Activated CD4-positive, alpha-beta memory T cell treated with anti-CD3 and anti-CD28 coated beads, Interleukin-2, amount 10 ng/mL, durations not matched to agents 7 days and 5 days (primary cell): ENCODE data around the gene DSCAM. TPM values are rescaled to one million over a fixed set of nuclear protein-coding genes. Genes with fewer than 3 reads are reported as not detected.
"Not testable (repeated sequence)": the region's sequence is repeated elsewhere in the genome, so short reads cannot be mapped to it uniquely, and the experiment has no call there.

Source experiments
- CTCF ChIA-PET: fragments of 350-600 bp; sonication (Branson Sonifier 250); formaldehyde crosslinking; loops from one replicate; lab custom pipeline; 2021; ENCODE audit warnings: antibody characterized with exemption, inconsistent platforms; lab: Charles Lee
- POLR2A ChIA-PET: fragments of 350-600 bp; sonication (Branson Sonifier 250); formaldehyde crosslinking; loops from one replicate; lab custom pipeline; 2021; ENCODE audit warnings: antibody characterized with exemption; lab: Charles Lee
- DNase-seq: peaks from one replicate; pipeline ENCODE4 v3.0.0-alpha.2; 2020
- H3K27ac Mint-ChIP-seq: one replicate; pipeline ENCODE4 v1.8.0; 2021; ENCODE audit warnings: mild to moderate bottlenecking, mixed read lengths
- H3K27me3 Mint-ChIP-seq: one replicate; pipeline ENCODE4 v1.8.0; 2021; ENCODE audit warnings: mixed read lengths
- H3K36me3 Mint-ChIP-seq: one replicate; pipeline ENCODE4 v1.8.0; 2021; ENCODE audit warnings: low read depth, mixed read lengths
- H3K4me1 Mint-ChIP-seq: one replicate; pipeline ENCODE4 v1.8.0; 2021; ENCODE audit warnings: mixed read lengths
- H3K4me3 Mint-ChIP-seq: one replicate; pipeline ENCODE4 v1.8.0; 2021; ENCODE audit warnings: mild to moderate bottlenecking, mixed read lengths
- H3K9me3 Mint-ChIP-seq: one replicate; pipeline ENCODE4 v1.8.0; 2021; ENCODE audit warnings: mixed read lengths
- total RNA-seq, 2 experiments: library from RNA; stranded (reverse); gene quantifications; one replicate each; pipeline ENCODE4 v1.2.3, GENCODE V29; 2021

Gene DSCAM
- total RNA-seq = not detected

- H3K27me3 Mint-ChIP-seq = peaks cover 7% of the 10 kb centered on the region
Observed at GRCh38 chr21:40846587-40847411, at the start of gene DSCAM. DSCAM (minus strand) TSS chr21:40847158; CDS start chr21:40846661, 497 bp downstream.

GRCh38 chr21:40895697-40896096 lies 48.7 kb upstream of the DSCAM start:
- H3K27ac Mint-ChIP-seq, H3K27me3 Mint-ChIP-seq, DNase-seq, H3K36me3 Mint-ChIP-seq, POLR2A ChIA-PET, H3K4me3 Mint-ChIP-seq, H3K4me1 Mint-ChIP-seq, CTCF ChIA-PET: not testable (repeated sequence)
- peaks cover 17% of the 10 kb centered on the region for H3K9me3 Mint-ChIP-seq

More at GRCh38 chr21:40846587-40847411, at the start of gene DSCAM:
- Mint-ChIP-seq H3K36me3 (peaks cover 3% of the 10 kb centered on the region), H3K9me3 (no peaks in the 10 kb centered on the region), H3K4me1 (no peaks in the 10 kb centered on the region), H3K4me3 (no peak within 1 kb of the TSS), H3K27ac (no peak within 1 kb of the TSS)
- DNase-seq = no peak
- ChIA-PET POLR2A (no interaction called here), CTCF (no interaction called here)

DNA sequence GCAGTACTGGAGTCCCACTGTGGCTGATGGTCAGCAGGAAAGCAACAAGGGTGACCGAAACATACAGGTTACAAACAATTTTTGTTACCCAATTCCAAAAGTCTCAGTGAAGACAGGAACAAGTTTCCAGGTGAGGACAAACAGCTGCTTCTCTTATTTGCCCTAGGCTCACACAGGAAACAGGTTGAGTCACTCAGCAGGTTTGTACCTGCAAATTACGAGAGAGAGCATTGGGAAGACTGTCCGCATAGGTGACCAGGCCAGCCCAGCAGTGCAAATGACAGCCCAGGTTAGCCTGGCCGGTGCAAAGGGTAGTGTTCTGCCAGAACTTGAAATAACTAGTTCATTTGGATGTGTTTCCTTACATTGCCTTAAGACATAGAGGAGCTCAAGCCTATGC lies 40.0 kb upstream of the DSCAM start:
- Mint-ChIP-seq H3K36me3 (no peaks in the 10 kb centered on the region), H3K4me3 (no peak overlapping the region), H3K27ac (no peak overlapping the region), H3K27me3 (no peaks in the 10 kb centered on the region), H3K9me3 (peaks cover 22% of the 10 kb centered on the region), H3K4me1 (no peaks in the 10 kb centered on the region)
- DNase-seq = no peak
- POLR2A ChIA-PET = no interaction called here
- CTCF ChIA-PET = no interaction called here

DNA sequence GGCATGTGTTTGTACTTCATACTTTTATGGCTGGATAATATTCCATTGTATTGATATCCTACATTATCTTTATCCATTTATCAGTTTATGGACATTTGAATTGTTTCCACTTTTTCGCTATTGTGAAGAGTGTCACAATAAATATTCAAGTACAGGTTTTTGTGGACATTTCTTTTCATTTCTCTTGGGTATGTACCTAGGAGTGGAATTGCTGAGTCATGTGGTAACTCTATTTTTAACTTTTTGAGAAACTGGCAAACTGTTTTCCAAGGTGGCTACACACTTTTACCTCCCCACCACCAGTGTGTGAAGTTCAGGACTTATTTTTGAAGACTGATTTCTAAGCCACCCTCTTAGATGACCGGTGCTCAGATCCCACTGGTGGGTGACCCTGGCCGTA lies 39.0 kb upstream of the DSCAM start:
- Mint-ChIP-seq H3K9me3 (peaks cover 22% of the 10 kb centered on the region), H3K36me3 (no peaks in the 10 kb centered on the region), H3K27ac (no peak overlapping the region), H3K4me1 (no peaks in the 10 kb centered on the region), H3K4me3 (no peak overlapping the region), H3K27me3 (no peaks in the 10 kb centered on the region)
- DNase-seq = no peak
- POLR2A ChIA-PET = no interaction called here
- CTCF ChIA-PET = no interaction called here

DNA sequence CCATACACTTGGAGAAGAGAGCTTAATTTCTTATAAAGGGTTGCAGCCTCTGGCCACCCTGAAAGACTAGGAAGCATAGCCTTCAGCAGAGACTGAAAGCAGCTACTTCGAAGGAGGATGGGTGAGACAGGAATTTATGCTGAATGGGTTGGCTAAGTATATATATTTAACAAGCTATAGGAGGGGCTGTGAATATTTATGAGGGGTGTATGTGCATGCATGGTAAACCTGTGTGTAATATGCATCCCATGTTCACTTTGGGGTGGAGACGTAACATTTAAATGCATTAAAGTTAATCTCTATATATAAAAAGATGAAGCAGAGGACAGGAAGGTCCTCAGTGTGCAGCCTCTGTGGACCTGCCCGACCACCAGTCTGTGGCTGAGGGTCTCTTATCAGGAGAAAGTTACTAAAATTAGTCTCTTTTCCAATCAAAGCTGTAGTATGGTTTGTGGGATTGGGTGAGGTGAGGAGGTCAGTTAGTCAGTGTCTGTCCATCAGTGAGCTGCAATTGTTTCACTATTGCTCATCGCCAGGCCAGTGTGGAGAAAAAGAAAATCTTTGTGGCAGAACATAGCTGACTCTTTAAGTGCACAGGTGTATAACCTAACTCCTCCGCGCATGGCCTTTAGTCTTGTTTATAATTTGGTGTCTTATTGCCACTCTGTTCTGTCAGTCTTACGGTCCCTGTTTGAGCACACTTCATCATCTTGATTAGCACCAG lies 35.4 kb upstream of the DSCAM start:
- H3K36me3 Mint-ChIP-seq = no peaks in the 10 kb centered on the region
- ChIA-PET CTCF (no interaction called here), POLR2A (no interaction called here)
- H3K27me3 Mint-ChIP-seq = no peaks in the 10 kb centered on the region
- no peak for DNase-seq
- no peak overlapping the region for H3K4me3 Mint-ChIP-seq
- H3K9me3 Mint-ChIP-seq = peaks cover 20% of the 10 kb centered on the region
- H3K4me1 Mint-ChIP-seq = no peaks in the 10 kb centered on the region
- no peak overlapping the region for H3K27ac Mint-ChIP-seq

GRCh38 chr21:40881767-40882166 lies 34.8 kb upstream of the DSCAM start:
- Mint-ChIP-seq H3K27ac (no peak overlapping the region), H3K4me1 (no peaks in the 10 kb centered on the region), H3K27me3 (no peaks in the 10 kb centered on the region), H3K4me3 (no peak overlapping the region), H3K9me3 (peaks cover 20% of the 10 kb centered on the region), H3K36me3 (no peaks in the 10 kb centered on the region)
- no peak for DNase-seq
- ChIA-PET CTCF (no interaction called here), POLR2A (no interaction called here)

DNA sequence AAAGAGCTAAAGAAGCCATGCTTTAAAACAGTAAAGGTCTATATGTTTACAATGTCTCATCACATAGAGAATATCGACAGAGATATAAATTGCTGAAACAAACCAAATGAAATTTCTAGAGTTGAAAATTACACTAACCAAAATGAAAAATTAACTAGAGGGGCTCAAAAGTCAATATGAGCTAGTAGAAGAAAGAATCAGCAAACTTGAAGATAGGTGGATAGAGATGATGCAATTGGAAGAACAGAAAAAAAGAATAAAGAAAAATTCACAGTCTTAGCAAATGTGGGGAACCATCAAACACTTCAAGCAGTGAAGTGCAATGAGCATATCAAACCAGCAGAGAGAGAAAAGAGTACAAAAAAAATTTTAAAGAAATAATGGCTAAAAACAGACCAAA lies 24.1 kb upstream of the DSCAM start:
- H3K27ac Mint-ChIP-seq = no peak overlapping the region
- no peak for DNase-seq
- H3K27me3 Mint-ChIP-seq = no peaks in the 10 kb centered on the region
- H3K36me3 Mint-ChIP-seq = no peaks in the 10 kb centered on the region
- POLR2A ChIA-PET = no interaction called here
- peaks cover 9% of the 10 kb centered on the region for H3K9me3 Mint-ChIP-seq
- no peaks in the 10 kb centered on the region for H3K4me1 Mint-ChIP-seq
- no peak overlapping the region for H3K4me3 Mint-ChIP-seq
- CTCF ChIA-PET = no interaction called here

- H3K9me3 Mint-ChIP-seq = peaks cover 7% of the 10 kb centered on the region
- ChIA-PET POLR2A (no interaction called here), CTCF (no interaction called here)
- no peak for DNase-seq
- H3K4me3 Mint-ChIP-seq = no peak overlapping the region
- H3K27me3 Mint-ChIP-seq = no peaks in the 10 kb centered on the region
- H3K27ac Mint-ChIP-seq = no peak overlapping the region
- H3K4me1 Mint-ChIP-seq = no peaks in the 10 kb centered on the region
- H3K36me3 Mint-ChIP-seq = no peaks in the 10 kb centered on the region
Observed at GRCh38 chr21:40863839-40864238, 16.9 kb upstream of the DSCAM start.

DNA sequence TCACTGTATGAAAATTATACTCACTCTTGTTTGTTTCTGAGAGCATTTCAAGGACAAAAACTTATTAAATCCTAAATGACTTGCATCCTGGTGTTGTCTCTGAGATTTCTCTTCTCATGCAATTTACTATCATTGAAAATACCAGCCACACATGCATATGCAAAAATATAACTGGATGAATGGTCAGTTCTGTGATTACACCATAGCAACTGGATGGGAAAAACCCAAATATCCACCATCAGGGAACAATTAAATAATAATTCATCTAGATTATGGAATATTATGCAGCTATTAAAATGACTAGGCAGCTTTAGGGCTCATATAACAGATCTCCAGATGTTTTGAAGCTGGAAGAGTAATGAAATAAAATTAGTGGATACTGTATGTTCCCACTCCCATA lies 11.6 kb upstream of the DSCAM start:
- H3K27ac Mint-ChIP-seq = no peak overlapping the region
- H3K4me1 Mint-ChIP-seq = no peaks in the 10 kb centered on the region
- no peaks in the 10 kb centered on the region for H3K27me3 Mint-ChIP-seq
- H3K4me3 Mint-ChIP-seq = no peak overlapping the region
- no peak for DNase-seq
- peaks cover 5% of the 10 kb centered on the region for H3K9me3 Mint-ChIP-seq
- H3K36me3 Mint-ChIP-seq = no peaks in the 10 kb centered on the region
- CTCF ChIA-PET = no interaction called here
- POLR2A ChIA-PET = no interaction called here

DNA sequence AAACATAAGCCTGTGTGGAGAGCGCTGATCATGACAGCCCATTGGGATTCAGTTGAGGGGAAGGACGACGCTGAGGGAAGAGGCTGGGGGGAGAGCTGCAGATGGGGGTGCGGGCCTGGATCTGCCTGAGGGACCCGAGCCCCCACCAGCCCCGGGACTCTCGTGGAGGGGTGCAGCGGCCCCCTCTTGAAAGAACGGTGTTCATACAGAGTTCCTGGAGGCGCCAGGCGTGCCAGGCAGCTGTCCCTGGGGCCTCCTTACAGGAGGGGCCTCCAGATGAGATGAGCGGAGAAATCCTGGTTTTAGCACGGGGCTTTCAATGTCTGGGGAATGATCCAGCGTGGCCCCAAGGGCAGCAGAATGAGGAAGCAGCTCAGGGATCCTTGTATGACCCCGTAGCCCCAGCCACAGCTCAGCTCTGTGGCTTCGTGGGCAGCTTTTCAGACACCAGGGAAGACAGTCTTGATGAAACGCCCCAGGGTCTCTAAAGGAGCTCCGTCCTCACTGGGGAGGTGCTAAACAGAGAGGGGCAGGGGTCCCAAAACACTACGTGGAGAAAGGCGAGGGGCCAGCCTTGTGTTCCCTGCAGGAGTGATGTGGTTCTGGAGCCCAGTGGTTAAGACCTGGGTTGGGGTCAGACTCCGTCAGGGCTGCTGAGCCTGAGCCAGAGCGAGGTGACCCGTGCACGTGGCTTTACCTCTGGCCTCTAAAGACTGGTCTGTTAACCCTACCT lies 7.2 kb upstream of the DSCAM start:
- Mint-ChIP-seq H3K9me3 (no peaks in the 10 kb centered on the region), H3K36me3 (no peaks in the 10 kb centered on the region), H3K27ac (no peak overlapping the region), H3K27me3 (no peaks in the 10 kb centered on the region), H3K4me1 (no peaks in the 10 kb centered on the region), H3K4me3 (no peak overlapping the region)
- no peak for DNase-seq
- ChIA-PET CTCF (interaction anchor here (0.7 kb wide), 1 partner anchor 257 kb away, joined by 3 read pairs; no protein-coding TSS in a partner anchor), POLR2A (no interaction called here)

DNA sequence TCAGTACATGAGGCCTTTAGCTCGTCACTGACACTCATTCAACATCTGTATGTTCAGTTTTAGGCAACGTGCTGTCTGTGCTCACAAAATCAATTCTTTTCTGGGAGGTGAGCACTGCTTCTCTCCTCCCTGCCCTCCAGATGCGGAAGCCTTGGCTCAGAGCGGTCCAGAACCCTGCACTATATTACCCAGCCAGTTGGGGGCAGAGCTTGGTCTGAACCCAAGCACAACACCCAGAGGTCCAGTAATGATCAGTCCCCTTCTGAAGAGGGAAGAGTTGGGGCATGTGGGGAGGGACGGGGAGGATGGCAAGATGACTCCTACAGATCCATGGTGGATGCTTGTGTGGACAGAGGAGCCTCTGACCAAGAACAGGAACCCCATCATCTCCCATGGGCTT lies 5.6 kb upstream of the DSCAM start:
- Mint-ChIP-seq H3K4me1 (no peaks in the 10 kb centered on the region), H3K36me3 (no peaks in the 10 kb centered on the region), H3K27me3 (peaks cover under 1% of the 10 kb centered on the region), H3K27ac (no peak overlapping the region), H3K4me3 (no peak overlapping the region), H3K9me3 (no peaks in the 10 kb centered on the region)
- POLR2A ChIA-PET = no interaction called here
- CTCF ChIA-PET = no interaction called here
- DNase-seq = no peak

GRCh38 chr21:40851749-40852148 lies 4.8 kb upstream of the DSCAM start:
- H3K27me3 Mint-ChIP-seq = peaks cover 4% of the 10 kb centered on the region
- H3K4me3 Mint-ChIP-seq = no peak overlapping the region
- ChIA-PET CTCF (no interaction called here), POLR2A (no interaction called here)
- no peaks in the 10 kb centered on the region for H3K9me3 Mint-ChIP-seq
- no peak overlapping the region for H3K27ac Mint-ChIP-seq
- no peaks in the 10 kb centered on the region for H3K4me1 Mint-ChIP-seq
- peaks cover 3% of the 10 kb centered on the region for H3K36me3 Mint-ChIP-seq
- DNase-seq = no peak

- DNase-seq = no peak
- ChIA-PET CTCF (no interaction called here), POLR2A (no interaction called here)
- Mint-ChIP-seq H3K36me3 (peaks cover 3% of the 10 kb centered on the region), H3K4me3 (no peak overlapping the region), H3K4me1 (no peaks in the 10 kb centered on the region), H3K27ac (no peak overlapping the region), H3K9me3 (no peaks in the 10 kb centered on the region), H3K27me3 (peaks cover 7% of the 10 kb centered on the region)
Observed at GRCh38 chr21:40850071-40850470, 3.1 kb upstream of the DSCAM start.
